IPS DF 4.7 (cell line): ENCODE data around the gene NBR1.
"Not testable (repeated sequence)": the region's sequence is repeated elsewhere in the genome, so short reads cannot be mapped to it uniquely, and the experiment has no call there.

ENCODE experiments used
- DNase-seq: peaks from one replicate; pipeline ENCODE4 v3.0.0-alpha.2; 2013; ENCODE audit warnings: low spot score; ENCODE audit errors: extremely low read depth

The NBR1 gene

GRCh38 chr17:43212641-43213490, 41.9 kb downstream of the NBR1 start:
- DNase-seq = no peak

- DNase-seq = no peak
These were observed 42.5 kb downstream of the NBR1 start for GRCh38 chr17:43213545-43213944.

GRCh38 chr17:43215341-43215740, 44.3 kb downstream of the NBR1 start:
- no peak for DNase-seq

- no peak for DNase-seq
These were observed 45.4 kb downstream of the NBR1 start for GRCh38 chr17:43216369-43216761.

- DNase-seq = no peak
These were observed 46.0 kb downstream of the NBR1 start for GRCh38 chr17:43216762-43217613.

GRCh38 chr17:43217614-43218087, 46.6 kb downstream of the NBR1 start:
- no peak for DNase-seq

GRCh38 chr17:43219001-43219400, 48.0 kb downstream of the NBR1 start:
- DNase-seq = no peak

DNA sequence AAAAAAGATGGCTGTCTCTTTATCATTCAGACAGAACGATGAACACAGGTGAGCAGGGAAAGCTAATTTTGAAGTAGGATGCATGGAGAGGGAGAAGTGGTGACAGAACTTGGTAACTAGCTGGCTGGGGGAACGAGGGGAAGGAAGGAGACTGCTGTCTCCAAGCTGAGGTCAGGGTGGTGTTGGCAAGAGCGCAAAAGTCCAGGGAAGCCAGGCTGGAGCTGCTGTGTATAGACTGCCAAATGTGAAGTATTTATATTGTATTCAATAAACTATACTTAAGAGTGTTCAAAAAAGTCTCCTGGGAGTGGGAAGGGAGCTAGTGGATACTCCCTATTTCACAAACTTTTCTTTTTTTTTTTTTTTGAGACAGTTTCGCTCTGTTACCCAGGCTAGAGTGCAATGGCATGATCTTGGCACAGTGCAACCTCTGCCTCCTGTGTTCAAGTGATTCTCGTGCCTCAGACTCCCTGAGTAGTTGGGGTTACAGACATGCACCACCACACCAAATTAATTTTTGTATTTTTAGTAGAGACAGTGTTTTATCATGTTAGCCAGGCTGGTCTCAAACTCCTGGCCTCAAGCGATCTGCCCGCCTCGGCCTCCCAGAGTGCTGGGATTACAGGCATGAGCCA, 48.8 kb downstream of the NBR1 start:
- DNase-seq = no peak

GRCh38 chr17:43220511-43221125, 49.6 kb downstream of the NBR1 start:
- no peak for DNase-seq

GRCh38 chr17:43224146-43224705, 53.2 kb downstream of the NBR1 start:
- DNase-seq = no peak

DNA sequence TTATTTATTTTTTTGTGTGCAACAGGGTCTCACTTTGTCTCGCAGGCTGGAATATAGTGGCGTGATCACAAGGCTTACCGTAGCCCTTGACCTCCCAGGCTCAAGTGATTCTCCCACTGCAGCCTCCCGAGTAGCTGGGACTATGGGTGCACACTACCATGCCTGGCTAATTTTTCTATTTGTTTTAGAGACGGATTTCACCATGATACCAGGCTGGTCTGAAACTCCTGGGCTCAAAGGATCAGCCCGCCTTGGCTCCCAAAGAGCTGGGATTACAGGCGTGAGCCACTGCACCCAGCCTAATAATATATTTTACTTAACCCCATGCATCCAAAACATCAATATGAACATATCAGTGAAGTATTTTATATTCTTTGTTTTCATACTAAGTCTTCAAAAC, 55.4 kb downstream of the NBR1 start:
- no peak for DNase-seq

DNA sequence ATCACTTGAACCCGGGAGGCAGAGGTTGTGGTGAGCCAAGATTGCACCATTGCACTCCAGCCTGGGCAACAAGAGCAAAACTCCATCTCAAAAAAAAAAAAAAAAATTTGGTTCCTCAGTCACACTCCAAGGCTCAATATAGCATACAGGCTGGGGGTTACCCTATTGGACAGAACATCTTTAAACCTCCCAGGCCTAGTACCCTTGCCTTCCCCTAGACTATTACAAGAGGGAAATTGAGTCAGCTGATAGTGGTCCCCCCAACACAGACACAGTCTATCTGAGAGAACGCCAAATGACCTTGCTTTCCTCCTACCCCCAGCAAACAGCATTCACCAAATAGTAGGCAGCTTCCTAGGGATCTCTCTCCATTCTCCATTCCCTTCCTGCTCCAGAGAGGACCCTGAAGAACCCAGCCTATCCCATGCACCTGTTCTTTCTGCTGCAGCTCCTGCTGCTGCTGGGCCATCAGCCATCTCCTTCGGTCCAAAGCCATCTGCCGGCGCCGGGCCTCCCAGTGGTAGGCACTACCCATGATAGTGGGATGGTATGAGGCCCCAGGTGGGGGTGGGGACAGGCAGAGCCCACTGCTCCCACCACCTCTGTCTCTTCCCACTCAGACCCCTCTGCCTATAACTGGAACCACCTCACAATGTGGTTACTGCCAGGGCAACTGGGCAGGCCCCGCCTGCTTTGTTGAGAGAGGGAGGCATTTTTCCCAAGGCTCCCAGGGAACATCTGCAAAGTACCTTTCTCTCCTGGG, 57.2 kb downstream of the NBR1 start, which contains the start of gene CCDC200:
Gene CCDC200 (minus strand): TSS at position 604 of the 763 bp plus-strand sequence. CDS start 69 bp downstream, at position 535.
- DNase-seq = not testable (repeated sequence)

DNA sequence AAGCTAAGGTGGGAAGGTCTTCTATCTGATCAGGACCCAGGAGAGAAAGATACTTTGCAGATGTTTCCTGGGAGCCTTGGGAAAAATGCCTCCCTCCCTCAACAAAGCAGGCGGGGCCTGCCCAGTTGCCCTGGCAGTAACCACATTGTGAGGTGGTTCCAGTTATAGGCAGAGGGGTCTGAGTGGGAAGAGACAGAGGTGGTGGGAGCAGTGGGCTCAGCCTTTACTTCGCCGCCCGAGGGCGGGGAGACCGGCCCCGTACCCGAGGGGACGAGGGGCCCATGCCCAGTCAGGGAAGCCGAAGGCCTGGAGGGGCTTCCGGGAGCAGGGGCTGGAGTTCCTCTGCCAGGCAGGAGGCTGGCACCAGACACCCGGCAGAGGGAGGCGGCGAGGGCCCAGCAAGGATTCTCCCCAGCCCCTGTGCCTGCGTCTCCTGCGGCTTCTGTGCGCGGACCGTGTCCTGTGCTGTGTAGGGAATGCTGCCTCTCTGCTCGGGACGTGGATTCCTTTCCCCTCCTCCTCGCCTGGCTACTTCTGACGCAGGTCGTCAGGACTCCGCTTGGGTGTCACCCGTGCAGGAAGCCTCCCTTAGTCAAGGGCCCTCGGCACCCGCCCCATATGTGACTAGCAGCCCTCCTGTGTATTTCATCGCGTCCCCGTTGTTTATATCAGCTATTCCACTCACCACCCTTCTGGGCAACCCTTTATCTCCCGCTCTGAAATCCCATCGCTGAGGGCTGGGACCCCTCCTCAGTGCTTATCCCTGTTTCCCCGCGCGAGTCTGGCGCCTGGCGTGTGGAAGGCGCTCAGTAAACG, 60.4 kb downstream of the NBR1 start:
- not testable (repeated sequence) for DNase-seq

DNA sequence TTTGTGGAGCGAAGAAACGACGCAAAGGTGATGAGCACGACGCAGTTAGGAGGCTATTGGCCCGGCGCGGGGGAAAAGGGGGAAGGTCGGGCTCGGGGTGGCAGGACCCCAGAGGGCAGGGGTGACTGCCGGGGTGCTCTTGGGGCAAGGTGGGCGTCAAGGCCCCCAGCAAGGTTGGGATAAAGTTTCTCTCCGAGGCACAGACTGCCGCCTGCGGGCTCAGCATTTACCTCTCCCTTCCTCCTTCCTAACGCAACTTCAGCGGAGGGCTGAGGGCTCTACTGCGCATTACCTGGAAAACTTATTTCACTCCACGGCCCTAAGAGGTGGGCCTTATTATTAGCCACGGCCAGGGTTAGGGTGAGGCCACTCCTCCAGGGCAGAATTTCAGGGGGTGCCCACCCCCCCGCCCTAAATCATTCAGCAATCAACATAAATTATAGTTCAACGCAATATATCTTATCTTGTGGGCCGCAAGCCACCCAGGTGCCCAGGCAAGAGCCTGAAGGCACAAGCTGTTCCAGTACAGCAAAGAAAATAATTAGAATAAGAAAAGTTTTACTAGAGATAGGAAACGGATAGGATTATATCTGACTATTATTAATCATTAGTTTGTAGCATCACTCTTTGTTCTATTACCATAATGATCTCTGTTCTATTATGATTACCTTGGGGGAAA, 61.1 kb downstream of the NBR1 start:
- DNase-seq = not testable (repeated sequence)

DNA sequence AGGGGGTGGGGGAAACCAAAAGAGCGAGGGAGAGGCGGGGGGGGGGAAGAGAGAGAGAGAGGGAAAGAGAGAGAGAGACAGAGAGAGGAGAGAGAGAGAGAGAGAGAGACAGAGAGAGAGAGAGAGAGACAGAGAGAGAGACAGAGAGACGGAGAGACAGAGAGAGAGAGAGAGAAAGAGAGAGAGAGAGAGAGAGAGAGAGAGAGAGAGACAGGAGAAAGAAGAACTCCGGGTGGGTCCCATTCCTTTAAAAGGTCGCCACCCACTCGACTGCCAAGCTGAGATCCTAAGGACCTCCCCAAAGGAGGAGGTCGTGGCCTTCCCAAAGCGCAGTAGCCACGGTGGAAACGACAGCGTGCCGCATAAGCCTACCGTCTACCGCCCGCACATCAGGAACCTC, 62.2 kb downstream of the NBR1 start:
- not testable (repeated sequence) for DNase-seq

DNA sequence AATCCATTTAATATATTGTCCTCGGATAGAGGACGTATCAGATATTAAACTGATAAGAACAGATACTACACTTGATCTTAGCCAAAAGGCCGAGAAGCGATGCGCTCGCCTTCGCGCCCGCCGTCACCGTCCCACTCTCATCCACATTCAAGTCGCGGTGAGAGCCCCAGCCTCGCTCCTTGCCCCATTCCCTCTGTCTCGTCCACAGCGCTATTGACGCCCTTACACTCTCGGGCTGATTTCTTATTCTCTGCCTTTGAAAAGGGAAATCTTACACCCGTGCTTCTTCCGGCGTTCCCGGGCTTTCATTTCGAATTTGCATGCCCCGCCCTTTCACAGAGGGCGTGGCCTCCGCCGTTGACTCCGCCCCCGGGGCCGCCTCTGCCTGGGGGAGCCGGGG, 62.9 kb downstream of the NBR1 start, which contains the start of gene RNU2-1:
Gene RNU2-1 (minus strand): TSS at position 101 of the 400 bp plus-strand sequence.
- DNase-seq = not testable (repeated sequence)

- DNase-seq = not testable (repeated sequence)
These were observed 68.6 kb downstream of the NBR1 start for GRCh38 chr17:43239597-43239996.

DNA sequence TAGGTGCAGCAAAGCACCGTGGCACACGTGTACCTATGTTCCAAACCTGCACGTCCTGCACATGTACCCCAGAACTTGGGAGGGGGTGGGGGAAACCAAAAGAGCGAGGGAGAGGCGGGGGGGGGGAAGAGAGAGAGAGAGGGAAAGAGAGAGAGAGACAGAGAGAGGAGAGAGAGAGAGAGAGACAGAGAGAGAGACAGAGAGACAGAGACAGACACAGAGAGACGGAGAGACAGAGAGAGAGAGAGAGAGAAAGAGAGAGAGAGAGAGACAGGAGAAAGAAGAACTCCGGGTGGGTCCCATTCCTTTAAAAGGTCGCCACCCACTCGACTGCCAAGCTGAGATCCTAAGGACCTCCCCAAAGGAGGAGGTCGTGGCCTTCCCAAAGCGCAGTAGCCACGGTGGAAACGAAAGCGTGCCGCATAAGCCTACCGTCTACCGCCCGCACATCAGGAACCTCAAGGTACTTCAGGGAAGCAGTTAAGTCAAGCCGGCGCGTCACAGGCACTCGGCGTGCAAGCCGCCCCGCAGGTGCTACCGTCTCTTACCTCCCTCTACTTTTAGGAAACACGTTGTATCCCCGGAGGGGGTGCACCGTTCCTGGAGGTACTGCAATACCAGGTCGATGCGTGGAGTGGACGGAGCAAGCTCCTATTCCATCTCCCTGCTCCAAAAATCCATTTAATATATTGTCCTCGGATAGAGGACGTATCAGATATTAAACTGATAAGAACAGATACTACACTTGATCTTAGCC, 69.8 kb downstream of the NBR1 start:
- DNase-seq = not testable (repeated sequence)
